Fibroblast of mammary gland (primary cell): ENCODE results near the gene MS4A10.

Source experiments
- DNase-seq: peaks from one replicate; pipeline ENCODE4 v3.0.0-alpha.2; 2010; ENCODE audit warnings: low read depth
- H3K4me3 ChIP-seq: 2 replicates; pipeline ENCODE4 v1.5.1; 2011; ENCODE audit warnings: low read depth, mild to moderate bottlenecking, low read length, moderate library complexity; ENCODE audit not compliant: control insufficient read depth
- CTCF ChIP-seq: conservative IDR thresholded peaks from 2 replicates; pipeline ENCODE4 v1.5.1; 2011; ENCODE audit warnings: low read depth, low read length, inconsistent platforms; ENCODE audit not compliant: control insufficient read depth, insufficient read depth

Gene MS4A10

GRCh38 chr11:60767388-60767811 lies 17.7 kb upstream of the MS4A10 start:
- H3K4me3 ChIP-seq, result no peak overlapping the region
- no peak for DNase-seq
- TF ChIP-seq CTCF, result no peak

GRCh38 chr11:60768202-60768601 lies 16.9 kb upstream of the MS4A10 start:
- no peak for DNase-seq
- H3K4me3 ChIP-seq, result no peak overlapping the region
- no peak for TF ChIP-seq CTCF

- TF ChIP-seq CTCF, result no peak
- no peak for DNase-seq
- H3K4me3 ChIP-seq, result no peak overlapping the region
Observed at GRCh38 chr11:60769273-60769672, 15.9 kb upstream of the MS4A10 start.

GRCh38 chr11:60769811-60770210 lies 15.3 kb upstream of the MS4A10 start:
- TF ChIP-seq CTCF, result no peak
- H3K4me3 ChIP-seq, result no peak overlapping the region
- no peak for DNase-seq

GRCh38 chr11:60771146-60771545 lies 14.0 kb upstream of the MS4A10 start:
- no peak for TF ChIP-seq CTCF
- DNase-seq, result no peak
- no peak overlapping the region for H3K4me3 ChIP-seq

GRCh38 chr11:60771879-60772525 lies 13.1 kb upstream of the MS4A10 start:
- peak; percentile 9 for DNase-seq
- no peak overlapping the region for H3K4me3 ChIP-seq
- no peak for TF ChIP-seq CTCF

- no peak for TF ChIP-seq CTCF
- no peak for DNase-seq
- H3K4me3 ChIP-seq, result no peak overlapping the region
Observed at GRCh38 chr11:60772666-60773065, 12.5 kb upstream of the MS4A10 start.
